SJSA1 (cell line): Measurements from ENCODE around the gene CATSPERZ. TPM values are rescaled to one million over a fixed set of nuclear protein-coding genes. Genes with fewer than 3 reads are reported as not detected.
"Not testable (repeated sequence)": the region's sequence is repeated elsewhere in the genome, so short reads cannot be mapped to it uniquely, and the experiment has no call there.

Experiments
- DNase-seq, 2 experiments: peaks; one replicate each; pipeline ENCODE4 v3.0.0-alpha.2; 2015 to 2020; ENCODE audit warnings: low spot score in 2 of 2, low read depth in 1 of 2
- H3K27ac ChIP-seq: fragments of 250-450 bp; sonication (Bioruptor Pico); 2 replicates; pipeline ENCODE4 v1.5.1; 2020; ENCODE audit warnings: mild to moderate bottlenecking, moderate library complexity
- H3K27me3 ChIP-seq: fragments of 250-450 bp; sonication (Bioruptor Pico); replicated peaks from 2 replicates; pipeline ENCODE4 v1.5.1; 2020; ENCODE audit warnings: mild to moderate bottlenecking, moderate library complexity
- H3K36me3 ChIP-seq: fragments of 250-450 bp; sonication (Bioruptor Pico); 2 replicates; pipeline ENCODE4 v1.5.1; 2020; ENCODE audit warnings: mild to moderate bottlenecking
- H3K4me1 ChIP-seq: fragments of 250-450 bp; sonication (Bioruptor Pico); replicated peaks from 2 replicates; pipeline ENCODE4 v1.6.1; 2021; ENCODE audit warnings: mild to moderate bottlenecking
- H3K4me3 ChIP-seq: fragments of 250-450 bp; sonication (Bioruptor Pico); 2 replicates; pipeline ENCODE4 v1.5.1; 2020; ENCODE audit warnings: mild to moderate bottlenecking
- H3K9me3 ChIP-seq: fragments of 250-450 bp; sonication (Bioruptor Pico); replicated peaks from 2 replicates; pipeline ENCODE4 v1.5.1; 2020; ENCODE audit warnings: mild to moderate bottlenecking
- total RNA-seq: library from RNA; depleted of rRNA; stranded (reverse); fragments of >200 nt; shearing (Covaris generic); gene quantifications from 2 replicates; pipeline ENCODE4 v1.2.3, GENCODE V29; 2014

CATSPERZ gene
- total RNA-seq, 1 experiment from 2014 or later: not detected

GRCh38 chr11:64318766-64319761 is 18.9 kb downstream of the CATSPERZ start:
- Histone ChIP-seq H3K4me1 (peaks cover 20% of the 10 kb centered on the region), H3K27me3 (no peaks in the 10 kb centered on the region), H3K9me3 (no peaks in the 10 kb centered on the region), H3K27ac (no peak overlapping the region; the same call in 1 of the 2 replicates), H3K36me3 (peaks cover 42% of the 10 kb centered on the region), H3K4me3 (peak overlapping the region; percentile 69)
- DNase-seq: no peak

- H3K27me3 ChIP-seq: no peaks in the 10 kb centered on the region
- H3K27ac ChIP-seq: no peak overlapping the region
- no peaks in the 10 kb centered on the region for H3K9me3 ChIP-seq
- DNase-seq: no peak
- peaks cover 27% of the 10 kb centered on the region for H3K36me3 ChIP-seq
- H3K4me1 ChIP-seq: peaks cover 20% of the 10 kb centered on the region
- H3K4me3 ChIP-seq: no peak overlapping the region
These were observed 20.4 kb downstream of the CATSPERZ start for GRCh38 chr11:64320556-64320955.

GRCh38 chr11:64321026-64321425 is 20.9 kb downstream of the CATSPERZ start:
- Histone ChIP-seq H3K27ac (no peak overlapping the region), H3K36me3 (peaks cover 24% of the 10 kb centered on the region), H3K9me3 (no peaks in the 10 kb centered on the region), H3K4me3 (no peak overlapping the region), H3K27me3 (no peaks in the 10 kb centered on the region), H3K4me1 (peaks cover 20% of the 10 kb centered on the region)
- no peak for DNase-seq

- no peak overlapping the region for H3K4me3 ChIP-seq
- H3K4me1 ChIP-seq: peaks cover 19% of the 10 kb centered on the region
- DNase-seq: peak; percentile 66 to 75
- no peaks in the 10 kb centered on the region for H3K9me3 ChIP-seq
- H3K27ac ChIP-seq: no peak overlapping the region
- H3K36me3 ChIP-seq: peaks cover 19% of the 10 kb centered on the region
- H3K27me3 ChIP-seq: no peaks in the 10 kb centered on the region
These were observed 21.4 kb downstream of the CATSPERZ start for GRCh38 chr11:64321533-64321932.

- no peak for DNase-seq
- H3K9me3 ChIP-seq: no peaks in the 10 kb centered on the region
These were observed 22.7 kb downstream of the CATSPERZ start for GRCh38 chr11:64322925-64323260.

GRCh38 chr11:64323373-64323772 is 23.2 kb downstream of the CATSPERZ start:
- Histone ChIP-seq H3K27ac (no peak overlapping the region), H3K4me3 (no peak overlapping the region), H3K4me1 (peaks cover 15% of the 10 kb centered on the region), H3K9me3 (no peaks in the 10 kb centered on the region), H3K36me3 (peaks cover 11% of the 10 kb centered on the region), H3K27me3 (no peaks in the 10 kb centered on the region)
- no peak for DNase-seq

More at GRCh38 chr11:64322925-64323260, 22.7 kb downstream of the CATSPERZ start:
- H3K4me1 ChIP-seq: peaks cover 15% of the 10 kb centered on the region
- peaks cover 11% of the 10 kb centered on the region for H3K36me3 ChIP-seq
- H3K27ac ChIP-seq: no peak overlapping the region
- no peak overlapping the region for H3K4me3 ChIP-seq
- H3K27me3 ChIP-seq: no peaks in the 10 kb centered on the region

GRCh38 chr11:64323984-64324383 is 23.8 kb downstream of the CATSPERZ start:
- not testable (repeated sequence) for H3K27me3 ChIP-seq, DNase-seq

GRCh38 chr11:64324692-64325469 is 24.7 kb downstream of the CATSPERZ start:
- Histone ChIP-seq H3K27me3 (no peaks in the 10 kb centered on the region), H3K4me1 (peaks cover 10% of the 10 kb centered on the region), H3K9me3 (no peaks in the 10 kb centered on the region), H3K36me3 (peaks cover 11% of the 10 kb centered on the region), H3K4me3 (no peak overlapping the region), H3K27ac (no peak overlapping the region)
- DNase-seq: no peak

More at GRCh38 chr11:64323984-64324383, 23.8 kb downstream of the CATSPERZ start:
- H3K4me3 ChIP-seq, H3K9me3 ChIP-seq, H3K27ac ChIP-seq: not testable (repeated sequence)
- peaks cover 13% of the 10 kb centered on the region for H3K4me1 ChIP-seq
- peaks cover 11% of the 10 kb centered on the region for H3K36me3 ChIP-seq

- DNase-seq: no peak
- Histone ChIP-seq H3K4me3 (no peak overlapping the region), H3K36me3 (peaks cover 6% of the 10 kb centered on the region), H3K4me1 (peaks cover 9% of the 10 kb centered on the region), H3K9me3 (no peaks in the 10 kb centered on the region), H3K27ac (no peak overlapping the region), H3K27me3 (no peaks in the 10 kb centered on the region)
These were observed 27.2 kb downstream of the CATSPERZ start for GRCh38 chr11:64327375-64327774.

GRCh38 chr11:64327993-64328392 is 27.8 kb downstream of the CATSPERZ start:
- no peak overlapping the region for H3K4me3 ChIP-seq
- H3K9me3 ChIP-seq: no peaks in the 10 kb centered on the region
- H3K27me3 ChIP-seq: no peaks in the 10 kb centered on the region
- peaks cover under 1% of the 10 kb centered on the region for H3K36me3 ChIP-seq
- no peak for DNase-seq
- H3K4me1 ChIP-seq: peaks cover 9% of the 10 kb centered on the region
- H3K27ac ChIP-seq: no peak overlapping the region

GRCh38 chr11:64330888-64331287 is 30.7 kb downstream of the CATSPERZ start:
- Histone ChIP-seq H3K36me3 (no peaks in the 10 kb centered on the region), H3K4me1 (peaks cover 18% of the 10 kb centered on the region), H3K27me3 (no peaks in the 10 kb centered on the region), H3K9me3 (no peaks in the 10 kb centered on the region), H3K27ac (no peak overlapping the region), H3K4me3 (no peak overlapping the region)
- DNase-seq: no peak

- DNase-seq: peak; percentile 68 to 92
- H3K27me3 ChIP-seq: no peaks in the 10 kb centered on the region
- no peak overlapping the region for H3K27ac ChIP-seq
- H3K36me3 ChIP-seq: no peaks in the 10 kb centered on the region
- no peak overlapping the region for H3K4me3 ChIP-seq
- peaks cover 18% of the 10 kb centered on the region for H3K4me1 ChIP-seq
- H3K9me3 ChIP-seq: no peaks in the 10 kb centered on the region
These were observed 31.6 kb downstream of the CATSPERZ start for GRCh38 chr11:64331569-64332371.

GRCh38 chr11:64333556-64333955 is 33.4 kb downstream of the CATSPERZ start:
- Histone ChIP-seq H3K4me3 (no peak overlapping the region), H3K9me3 (no peaks in the 10 kb centered on the region), H3K27me3 (no peaks in the 10 kb centered on the region), H3K36me3 (no peaks in the 10 kb centered on the region), H3K4me1 (peaks cover 18% of the 10 kb centered on the region), H3K27ac (no peak overlapping the region)
- no peak for DNase-seq
